Activated CD4-positive, alpha-beta memory T cell treated with anti-CD3 and anti-CD28 coated beads, Interleukin-2, amount 10 ng/mL, durations not matched to agents 7 days and 5 days (primary cell): Measurements from ENCODE around the gene ERBB4. TPM values are rescaled to one million over a fixed set of nuclear protein-coding genes. Genes with fewer than 3 reads are reported as not detected.

Experiments
- CTCF ChIA-PET: fragments of 350-600 bp; sonication (Branson Sonifier 250); formaldehyde crosslinking; loops from one replicate; lab custom pipeline; 2021; ENCODE audit warnings: antibody characterized with exemption, inconsistent platforms; lab: Charles Lee
- POLR2A ChIA-PET: fragments of 350-600 bp; sonication (Branson Sonifier 250); formaldehyde crosslinking; loops from one replicate; lab custom pipeline; 2021; ENCODE audit warnings: antibody characterized with exemption; lab: Charles Lee
- DNase-seq: peaks from one replicate; pipeline ENCODE4 v3.0.0-alpha.2; 2020
- H3K27ac Mint-ChIP-seq: one replicate; pipeline ENCODE4 v1.8.0; 2021; ENCODE audit warnings: mild to moderate bottlenecking, mixed read lengths
- H3K27me3 Mint-ChIP-seq: one replicate; pipeline ENCODE4 v1.8.0; 2021; ENCODE audit warnings: mixed read lengths
- H3K36me3 Mint-ChIP-seq: one replicate; pipeline ENCODE4 v1.8.0; 2021; ENCODE audit warnings: low read depth, mixed read lengths
- H3K4me1 Mint-ChIP-seq: one replicate; pipeline ENCODE4 v1.8.0; 2021; ENCODE audit warnings: mixed read lengths
- H3K4me3 Mint-ChIP-seq: one replicate; pipeline ENCODE4 v1.8.0; 2021; ENCODE audit warnings: mild to moderate bottlenecking, mixed read lengths
- H3K9me3 Mint-ChIP-seq: one replicate; pipeline ENCODE4 v1.8.0; 2021; ENCODE audit warnings: mixed read lengths
- total RNA-seq, 2 experiments: library from RNA; stranded (reverse); gene quantifications; one replicate each; pipeline ENCODE4 v1.2.3, GENCODE V29; 2021

The ERBB4 gene
- total RNA-seq: not detected

- DNase-seq: no peak
- Mint-ChIP-seq H3K27ac (no peak within 1 kb of the TSS), H3K36me3 (no peaks in the 10 kb centered on the region), H3K27me3 (peaks cover 54% of the 10 kb centered on the region), H3K9me3 (no peaks in the 10 kb centered on the region), H3K4me1 (peaks cover 12% of the 10 kb centered on the region), H3K4me3 (no peak within 1 kb of the TSS)
- ChIA-PET CTCF (no interaction called here), POLR2A (no interaction called here)
Measured at GRCh38 chr2:212538305-212539071, at the start of gene ERBB4. Gene ERBB4, minus strand, starts transcription at chr2:212538802. Its CDS starts 272 bp downstream, at chr2:212538530.

GRCh38 chr2:212580117-212580516 is 41.5 kb upstream of the ERBB4 start:
- Mint-ChIP-seq H3K4me1 (no peaks in the 10 kb centered on the region), H3K27me3 (no peaks in the 10 kb centered on the region), H3K36me3 (no peaks in the 10 kb centered on the region), H3K4me3 (no peak overlapping the region), H3K9me3 (no peaks in the 10 kb centered on the region), H3K27ac (no peak overlapping the region)
- ChIA-PET POLR2A (no interaction called here), CTCF (no interaction called here)
- DNase-seq: no peak

GRCh38 chr2:212556296-212556695 is 17.7 kb upstream of the ERBB4 start:
- ChIA-PET CTCF (no interaction called here), POLR2A (no interaction called here)
- H3K27ac Mint-ChIP-seq: no peak overlapping the region
- no peaks in the 10 kb centered on the region for H3K27me3 Mint-ChIP-seq
- H3K9me3 Mint-ChIP-seq: no peaks in the 10 kb centered on the region
- no peak overlapping the region for H3K4me3 Mint-ChIP-seq
- no peak for DNase-seq
- no peaks in the 10 kb centered on the region for H3K36me3 Mint-ChIP-seq
- no peaks in the 10 kb centered on the region for H3K4me1 Mint-ChIP-seq

- Mint-ChIP-seq H3K27me3 (no peaks in the 10 kb centered on the region), H3K9me3 (no peaks in the 10 kb centered on the region), H3K36me3 (no peaks in the 10 kb centered on the region), H3K4me1 (no peaks in the 10 kb centered on the region), H3K4me3 (no peak overlapping the region), H3K27ac (no peak overlapping the region)
- ChIA-PET POLR2A (no interaction called here), CTCF (interaction anchor here (2.0 kb wide), 1 partner anchor 13 kb away, joined by 7 read pairs; no protein-coding TSS in a partner anchor)
- DNase-seq: no peak
Measured at GRCh38 chr2:212554233-212554632, 15.6 kb upstream of the ERBB4 start.

- H3K27me3 Mint-ChIP-seq: no peaks in the 10 kb centered on the region
- ChIA-PET CTCF (interaction anchor here (1.4 kb wide), 1 partner anchor 14 kb away, joined by 3 read pairs; no protein-coding TSS in a partner anchor), POLR2A (no interaction called here)
- H3K4me3 Mint-ChIP-seq: no peak overlapping the region
- no peak for DNase-seq
- no peak overlapping the region for H3K27ac Mint-ChIP-seq
- no peaks in the 10 kb centered on the region for H3K4me1 Mint-ChIP-seq
- H3K36me3 Mint-ChIP-seq: no peaks in the 10 kb centered on the region
- no peaks in the 10 kb centered on the region for H3K9me3 Mint-ChIP-seq
Measured at GRCh38 chr2:212549941-212550340, 11.3 kb upstream of the ERBB4 start.

- Mint-ChIP-seq H3K36me3 (no peaks in the 10 kb centered on the region), H3K27me3 (no peaks in the 10 kb centered on the region), H3K4me3 (no peak overlapping the region), H3K4me1 (no peaks in the 10 kb centered on the region), H3K27ac (no peak overlapping the region), H3K9me3 (no peaks in the 10 kb centered on the region)
- ChIA-PET POLR2A (no interaction called here), CTCF (interaction anchor here (1.4 kb wide), 1 partner anchor 14 kb away, joined by 3 read pairs; no protein-coding TSS in a partner anchor)
- no peak for DNase-seq
Measured at GRCh38 chr2:212549463-212549862, 10.9 kb upstream of the ERBB4 start.

GRCh38 chr2:212548455-212548819 is 9.8 kb upstream of the ERBB4 start:
- ChIA-PET CTCF (interaction anchor here (1.4 kb wide), 1 partner anchor 13 kb away, joined by 3 read pairs; no protein-coding TSS in a partner anchor), POLR2A (no interaction called here)
- Mint-ChIP-seq H3K27me3 (no peaks in the 10 kb centered on the region), H3K4me3 (no peak overlapping the region), H3K9me3 (no peaks in the 10 kb centered on the region), H3K27ac (no peak overlapping the region), H3K36me3 (no peaks in the 10 kb centered on the region), H3K4me1 (no peaks in the 10 kb centered on the region)
- DNase-seq: no peak

GRCh38 chr2:212547716-212548454 is 9.3 kb upstream of the ERBB4 start:
- Mint-ChIP-seq H3K9me3 (no peaks in the 10 kb centered on the region), H3K4me1 (no peaks in the 10 kb centered on the region), H3K4me3 (no peak overlapping the region), H3K27me3 (no peaks in the 10 kb centered on the region), H3K36me3 (no peaks in the 10 kb centered on the region), H3K27ac (no peak overlapping the region)
- no peak for DNase-seq
- POLR2A ChIA-PET: no interaction called here
- CTCF ChIA-PET: interaction anchor here (0.9 to 1.1 kb wide), 2 partner anchors 20 to 803 kb away, joined by 3 read pairs; no protein-coding TSS in a partner anchor

GRCh38 chr2:212546669-212547068 is 8.1 kb upstream of the ERBB4 start:
- H3K4me1 Mint-ChIP-seq: no peaks in the 10 kb centered on the region
- ChIA-PET POLR2A (no interaction called here), CTCF (interaction anchor here (1.5 kb wide), 1 partner anchor 21 kb away, joined by 4 read pairs; no protein-coding TSS in a partner anchor)
- H3K4me3 Mint-ChIP-seq: no peak overlapping the region
- H3K9me3 Mint-ChIP-seq: no peaks in the 10 kb centered on the region
- no peaks in the 10 kb centered on the region for H3K36me3 Mint-ChIP-seq
- no peaks in the 10 kb centered on the region for H3K27me3 Mint-ChIP-seq
- no peak for DNase-seq
- H3K27ac Mint-ChIP-seq: no peak overlapping the region

- Mint-ChIP-seq H3K4me1 (peaks cover 12% of the 10 kb centered on the region), H3K36me3 (no peaks in the 10 kb centered on the region), H3K9me3 (no peaks in the 10 kb centered on the region), H3K4me3 (no peak overlapping the region), H3K27me3 (peaks cover 48% of the 10 kb centered on the region), H3K27ac (no peak overlapping the region)
- ChIA-PET CTCF (no interaction called here), POLR2A (no interaction called here)
- DNase-seq: no peak
Measured at GRCh38 chr2:212540341-212540740, 1.7 kb upstream of the ERBB4 start.

GRCh38 chr2:212539072-212539880 is 674 bp upstream of the ERBB4 start:
- POLR2A ChIA-PET: no interaction called here
- Mint-ChIP-seq H3K27ac (no peak overlapping the region), H3K36me3 (no peaks in the 10 kb centered on the region), H3K27me3 (peaks cover 52% of the 10 kb centered on the region), H3K4me3 (no peak overlapping the region), H3K9me3 (no peaks in the 10 kb centered on the region), H3K4me1 (peaks cover 12% of the 10 kb centered on the region)
- DNase-seq: no peak
- CTCF ChIA-PET: no interaction called here

GRCh38 chr2:212537726-212538304 is 787 bp downstream of the ERBB4 start:
- Mint-ChIP-seq H3K9me3 (no peaks in the 10 kb centered on the region), H3K36me3 (no peaks in the 10 kb centered on the region), H3K27ac (no peak overlapping the region), H3K4me1 (peaks cover 12% of the 10 kb centered on the region), H3K27me3 (peaks cover 54% of the 10 kb centered on the region), H3K4me3 (no peak overlapping the region)
- POLR2A ChIA-PET: no interaction called here
- no peak for DNase-seq
- CTCF ChIA-PET: no interaction called here
